ENCODE results near the gene NCOA5. TPM values are rescaled to one million over a fixed set of nuclear protein-coding genes. Genes with fewer than 3 reads are reported as not detected.

Gene NCOA5
- total RNA-seq, 1 experiment from 2014 or later, result 52.5 TPM

DNA sequence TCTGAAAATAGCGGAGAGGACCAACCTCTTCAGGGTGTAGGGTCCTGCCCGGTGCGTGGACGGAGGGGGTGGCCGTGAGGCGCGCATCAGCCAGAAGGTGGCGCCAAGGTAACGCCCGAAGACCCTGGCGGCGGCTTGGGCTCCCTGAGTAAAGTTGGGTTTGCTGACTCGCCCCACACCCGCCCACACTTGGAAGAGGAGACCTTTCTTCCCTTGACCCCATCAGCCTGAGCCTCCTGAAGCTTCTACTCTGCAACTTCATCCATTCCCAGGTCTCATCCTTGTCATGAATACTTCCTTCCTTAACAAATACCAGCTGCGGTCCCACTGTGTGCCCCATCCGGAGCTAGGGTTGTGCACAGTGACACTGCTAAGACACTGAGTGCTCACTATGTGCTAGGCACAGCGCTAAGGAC lies 43.0 kb upstream of the NCOA5 start:
- no peaks in the 10 kb centered on the region for H3K4me1 Mint-ChIP-seq (ENCODE audit: low read depth, unreplicated experiment)
- BruUV-seq (replicated peaks), result no TSS peak
- TF ChIP-seq, protein P1, sequence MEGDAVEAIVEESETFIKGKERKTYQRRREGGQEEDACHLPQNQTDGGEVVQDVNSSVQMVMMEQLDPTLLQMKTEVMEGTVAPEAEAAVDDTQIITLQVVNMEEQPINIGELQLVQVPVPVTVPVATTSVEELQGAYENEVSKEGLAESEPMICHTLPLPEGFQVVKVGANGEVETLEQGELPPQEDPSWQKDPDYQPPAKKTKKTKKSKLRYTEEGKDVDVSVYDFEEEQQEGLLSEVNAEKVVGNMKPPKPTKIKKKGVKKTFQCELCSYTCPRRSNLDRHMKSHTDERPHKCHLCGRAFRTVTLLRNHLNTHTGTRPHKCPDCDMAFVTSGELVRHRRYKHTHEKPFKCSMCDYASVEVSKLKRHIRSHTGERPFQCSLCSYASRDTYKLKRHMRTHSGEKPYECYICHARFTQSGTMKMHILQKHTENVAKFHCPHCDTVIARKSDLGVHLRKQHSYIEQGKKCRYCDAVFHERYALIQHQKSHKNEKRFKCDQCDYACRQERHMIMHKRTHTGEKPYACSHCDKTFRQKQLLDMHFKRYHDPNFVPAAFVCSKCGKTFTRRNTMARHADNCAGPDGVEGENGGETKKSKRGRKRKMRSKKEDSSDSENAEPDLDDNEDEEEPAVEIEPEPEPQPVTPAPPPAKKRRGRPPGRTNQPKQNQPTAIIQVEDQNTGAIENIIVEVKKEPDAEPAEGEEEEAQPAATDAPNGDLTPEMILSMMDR (IDR thresholded peaks at IDR 0.05; ENCODE audit: insufficient read depth in 1 of 2, low read depth in 1 of 2, low read length in 1 of 2, severe bottlenecking in 1 of 2, unreplicated experiment in 1 of 2), result peak; percentile 99
- H3K4me3 Mint-ChIP-seq (ENCODE audit: unreplicated experiment), result no peak overlapping the region
- ChIA-PET POLR2A (no interaction called here), CTCF (interaction anchor here (0.5 to 2.1 kb wide), 11 partner anchors 7 to 305 kb away, joined by 3 to 13 read pairs (median 4); partner anchors contain the start of gene ELMO2)
- peaks cover 36% of the 10 kb centered on the region for H3K27me3 Mint-ChIP-seq (ENCODE audit: insufficient read depth, unreplicated experiment)
- no peaks in the 10 kb centered on the region for H3K36me3 Mint-ChIP-seq (ENCODE audit: insufficient read depth, unreplicated experiment)
- Histone ChIP-seq H3K4me1 (no peaks in the 10 kb centered on the region), H3K27me3 (replicated peaks; ENCODE audit: control insufficient read depth, insufficient read depth, low read length) (peaks cover 7% of the 10 kb centered on the region), H3K36me3 (ENCODE audit: control insufficient read depth, insufficient read depth, low read length) (no peaks in the 10 kb centered on the region), H3K4me3 (ENCODE audit: low read depth, low read length) (no peak overlapping the region), H3K9me3 (no peaks in the 10 kb centered on the region)
- DNase-seq, result peak; percentile 81 to 90
- intact Hi-C loops (cut with micrococcal nuclease; ENCODE audit: unreplicated experiment), result loop anchor here (1.0 to 5.0 kb wide), 9 partner anchors 110 to 548 kb away; partner anchors contain the start of gene CDH22
- H3K9me3 Mint-ChIP-seq (ENCODE audit: unreplicated experiment), result no peaks in the 10 kb centered on the region
- H3K27ac Mint-ChIP-seq (ENCODE audit: unreplicated experiment), result no peak overlapping the region

DNA sequence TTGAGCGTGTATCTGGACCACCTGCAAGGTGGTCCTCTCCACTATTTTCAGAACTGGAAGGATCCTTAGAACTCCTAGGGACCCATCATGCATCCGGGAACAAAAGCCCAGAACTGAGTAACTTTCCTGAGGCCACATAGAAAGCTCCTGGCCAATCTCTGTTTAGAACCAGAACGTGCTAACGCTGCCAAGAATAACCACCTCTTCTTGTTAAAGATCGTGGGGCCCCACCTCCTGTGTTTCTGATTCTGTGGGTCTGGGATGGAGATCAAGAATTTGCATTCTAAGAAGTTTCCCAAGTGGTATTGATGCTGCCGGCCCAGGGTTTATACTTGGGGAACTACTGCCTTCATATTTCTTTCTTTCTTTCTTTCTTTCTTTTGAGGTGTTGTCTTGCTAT lies 41.6 kb upstream of the NCOA5 start:
- intact Hi-C loops (cut with micrococcal nuclease; ENCODE audit: unreplicated experiment), result loop anchor here (5.0 kb wide), 3 partner anchors 109 to 176 kb away; partner anchors contain the start of gene CDH22
- no peaks in the 10 kb centered on the region for H3K36me3 ChIP-seq (ENCODE audit: control insufficient read depth, insufficient read depth, low read length)
- no peak overlapping the region for H3K4me3 ChIP-seq (ENCODE audit: low read depth, low read length)
- Mint-ChIP-seq H3K27ac (ENCODE audit: unreplicated experiment) (no peak overlapping the region), H3K36me3 (ENCODE audit: insufficient read depth, unreplicated experiment) (no peaks in the 10 kb centered on the region), H3K27me3 (ENCODE audit: insufficient read depth, unreplicated experiment) (peaks cover 40% of the 10 kb centered on the region), H3K4me3 (ENCODE audit: unreplicated experiment) (no peak overlapping the region), H3K9me3 (ENCODE audit: unreplicated experiment) (no peaks in the 10 kb centered on the region), H3K4me1 (ENCODE audit: low read depth, unreplicated experiment) (no peaks in the 10 kb centered on the region)
- peaks cover 8% of the 10 kb centered on the region for H3K27me3 ChIP-seq (replicated peaks; ENCODE audit: control insufficient read depth, insufficient read depth, low read length)
- H3K4me1 ChIP-seq, result no peaks in the 10 kb centered on the region
- no peak for DNase-seq
- TF ChIP-seq, protein P1 (IDR thresholded peaks at IDR 0.05; ENCODE audit: insufficient read depth in 1 of 2, low read depth in 1 of 2, low read length in 1 of 2, severe bottlenecking in 1 of 2, unreplicated experiment in 1 of 2), result no peak
- no TSS peak for BruUV-seq (replicated peaks)
- no peaks in the 10 kb centered on the region for H3K9me3 ChIP-seq
- ChIA-PET POLR2A (no interaction called here), CTCF (interaction anchor here (1.1 to 2.1 kb wide), 3 partner anchors 14 to 307 kb away, joined by 3 to 13 read pairs (median 7); no protein-coding TSS in a partner anchor)

DNA sequence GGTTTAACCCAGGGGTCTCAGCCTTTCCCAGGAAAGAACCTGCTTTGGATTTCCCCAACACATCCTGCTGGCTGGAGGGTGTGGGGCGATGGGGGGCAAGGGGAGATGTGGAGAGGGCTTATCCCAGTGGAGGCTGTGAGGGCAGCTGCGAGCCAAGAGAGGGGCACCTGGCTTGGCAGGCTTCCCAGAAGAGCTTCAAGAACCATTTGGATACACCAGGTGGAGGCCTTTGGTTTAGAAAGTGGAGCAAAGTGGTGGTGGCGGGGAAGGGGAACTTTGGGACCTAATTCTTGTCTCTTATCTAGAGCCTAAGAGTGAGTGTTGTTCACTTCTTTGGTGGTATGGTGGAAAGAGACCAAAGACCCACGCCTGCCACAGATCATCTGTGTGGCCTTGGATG lies 40.8 kb upstream of the NCOA5 start:
- Histone ChIP-seq H3K36me3 (ENCODE audit: control insufficient read depth, insufficient read depth, low read length) (no peaks in the 10 kb centered on the region), H3K4me3 (ENCODE audit: low read depth, low read length) (no peak overlapping the region), H3K27me3 (replicated peaks; ENCODE audit: control insufficient read depth, insufficient read depth, low read length) (peaks cover 10% of the 10 kb centered on the region), H3K9me3 (no peaks in the 10 kb centered on the region), H3K4me1 (no peaks in the 10 kb centered on the region)
- no peaks in the 10 kb centered on the region for H3K9me3 Mint-ChIP-seq (ENCODE audit: unreplicated experiment)
- ChIA-PET CTCF (interaction anchor here (1.0 to 1.7 kb wide), 3 partner anchors 176 to 308 kb away, joined by 3 to 6 read pairs (median 3); no protein-coding TSS in a partner anchor), POLR2A (interaction anchor here (0.5 kb wide), 1 partner anchor 195 kb away, joined by 3 read pairs; no protein-coding TSS in a partner anchor)
- no TSS peak for BruUV-seq (replicated peaks)
- no peak overlapping the region for H3K4me3 Mint-ChIP-seq (ENCODE audit: unreplicated experiment)
- intact Hi-C loops (cut with micrococcal nuclease; ENCODE audit: unreplicated experiment), result loop anchor here (5.0 kb wide), 3 partner anchors 108 to 177 kb away; partner anchors contain the start of gene CDH22
- H3K27ac Mint-ChIP-seq (ENCODE audit: unreplicated experiment), result no peak overlapping the region
- TF ChIP-seq, protein P1 (IDR thresholded peaks at IDR 0.05; ENCODE audit: insufficient read depth in 1 of 2, low read depth in 1 of 2, low read length in 1 of 2, severe bottlenecking in 1 of 2, unreplicated experiment in 1 of 2), result no peak
- H3K27me3 Mint-ChIP-seq (ENCODE audit: insufficient read depth, unreplicated experiment), result peaks cover 38% of the 10 kb centered on the region
- no peaks in the 10 kb centered on the region for H3K4me1 Mint-ChIP-seq (ENCODE audit: low read depth, unreplicated experiment)
- H3K36me3 Mint-ChIP-seq (ENCODE audit: insufficient read depth, unreplicated experiment), result no peaks in the 10 kb centered on the region
- no peak for DNase-seq

All from Caco-2 (cell line).